Left kidney (tissue), 2 donors: ENCODE data around the gene SNRPD2. TPM values are rescaled to one million over a fixed set of nuclear protein-coding genes. Genes with fewer than 3 reads are reported as not detected.

Source experiments
- DNase-seq: peaks from one replicate; pipeline ENCODE4 v3.0.0-alpha.2; 2013
- polyA plus RNA-seq: library from polyadenylated mRNA; unstranded; fragments of 120-200 nt; gene quantifications from one replicate; pipeline ENCODE4 v1.2.1, GENCODE V29; 2013; ENCODE audit not compliant: insufficient read length

The SNRPD2 gene
- polyA plus RNA-seq, 1 donor = 253 TPM

DNA sequence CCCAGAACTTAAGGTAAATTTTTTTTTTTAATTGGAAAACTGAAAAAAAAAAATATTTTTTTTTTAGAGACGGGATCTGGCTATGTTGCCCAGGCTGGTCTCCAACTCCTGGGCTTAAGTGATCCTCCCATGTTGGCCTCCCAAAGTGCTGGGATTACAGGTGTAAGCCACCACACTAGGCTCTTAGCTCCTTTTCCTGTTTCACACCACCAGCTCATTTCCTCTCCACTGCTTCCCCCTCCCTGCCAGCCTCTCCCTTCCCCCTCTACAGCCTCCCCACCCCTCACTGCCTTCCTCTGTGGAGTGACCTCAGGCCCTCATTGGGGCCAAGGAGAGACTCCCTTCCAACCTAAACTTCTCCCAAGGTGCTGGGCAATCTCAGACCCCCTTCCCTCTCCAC lies 28.0 kb downstream of the SNRPD2 start:
- no peak for DNase-seq

- no peak for DNase-seq
Observed at GRCh38 chr19:45660636-45661035, 31.1 kb downstream of the SNRPD2 start.

GRCh38 chr19:45659096-45659729 lies 32.5 kb downstream of the SNRPD2 start:
- no peak for DNase-seq

DNA sequence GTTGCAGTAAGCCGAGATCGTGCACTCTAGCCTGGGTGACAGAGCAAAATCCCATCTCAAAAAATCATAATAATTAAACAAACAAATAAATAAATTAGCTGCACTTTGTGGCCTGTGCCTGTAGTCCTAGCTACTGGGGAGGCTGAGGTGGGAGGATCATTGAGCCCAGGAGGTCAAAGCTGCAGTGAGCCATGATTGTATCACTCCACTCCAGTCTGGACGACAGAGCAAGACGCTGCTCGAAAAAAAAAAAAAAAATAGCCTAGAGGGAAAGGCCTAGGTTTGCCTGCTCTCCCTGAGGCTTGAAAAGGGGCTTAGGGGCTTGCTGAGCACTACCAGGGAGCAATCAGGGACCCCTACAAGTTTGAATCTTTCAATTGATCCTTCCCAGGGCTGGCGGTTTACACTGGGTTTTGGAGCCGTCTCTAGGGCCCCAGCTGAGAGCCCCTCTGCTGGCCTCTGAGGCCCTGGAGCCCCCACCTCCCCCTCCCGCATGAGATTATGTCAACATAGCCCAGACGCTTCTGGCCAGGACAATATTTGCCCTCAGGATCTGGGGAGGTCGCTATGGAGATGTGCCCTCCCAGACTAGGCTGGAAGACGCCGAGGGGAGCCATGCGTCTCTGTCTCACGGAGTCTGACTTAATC lies 34.1 kb downstream of the SNRPD2 start:
- DNase-seq = no peak

DNA sequence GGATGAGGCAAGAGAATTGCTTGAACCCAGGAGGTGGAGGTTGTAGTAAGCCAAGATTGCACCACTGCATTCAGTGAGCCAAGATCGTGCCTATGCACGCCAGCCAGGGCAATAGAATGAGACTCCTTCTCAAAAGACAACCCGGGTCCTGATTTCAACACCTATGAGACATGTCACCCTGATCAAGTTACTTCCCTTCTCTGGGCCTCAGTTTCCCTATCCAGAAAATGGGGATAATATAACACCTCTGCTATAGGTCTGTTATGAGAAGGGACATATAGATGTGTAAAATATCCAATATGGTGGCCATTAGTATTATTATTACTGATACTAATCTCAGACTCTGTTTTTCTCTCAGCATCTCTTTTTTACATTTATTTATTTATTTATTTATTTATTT lies 36.7 kb downstream of the SNRPD2 start:
- DNase-seq = no peak

- DNase-seq = no peak
Observed at GRCh38 chr19:45653634-45654033, 38.1 kb downstream of the SNRPD2 start.

DNA sequence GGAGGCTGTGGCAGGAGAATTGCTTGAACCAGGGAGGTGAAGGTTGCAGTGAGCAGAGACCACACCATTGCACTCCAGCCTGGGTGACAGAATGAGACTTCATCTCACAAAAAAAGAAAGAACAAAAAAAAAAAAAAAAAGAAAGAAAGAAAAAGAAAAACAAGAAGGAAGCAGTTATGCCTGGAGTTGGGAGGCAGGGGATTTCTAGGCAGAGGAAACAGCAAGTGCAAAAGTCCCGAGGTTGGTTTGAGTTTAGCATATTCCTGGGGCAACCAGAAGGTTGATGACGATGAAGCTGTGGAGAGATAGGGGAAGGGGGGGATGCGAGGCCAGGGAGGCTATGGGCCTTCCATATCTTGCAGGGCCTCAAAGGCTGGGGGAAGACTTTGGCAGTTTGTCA lies 41.0 kb downstream of the SNRPD2 start:
- no peak for DNase-seq

DNA sequence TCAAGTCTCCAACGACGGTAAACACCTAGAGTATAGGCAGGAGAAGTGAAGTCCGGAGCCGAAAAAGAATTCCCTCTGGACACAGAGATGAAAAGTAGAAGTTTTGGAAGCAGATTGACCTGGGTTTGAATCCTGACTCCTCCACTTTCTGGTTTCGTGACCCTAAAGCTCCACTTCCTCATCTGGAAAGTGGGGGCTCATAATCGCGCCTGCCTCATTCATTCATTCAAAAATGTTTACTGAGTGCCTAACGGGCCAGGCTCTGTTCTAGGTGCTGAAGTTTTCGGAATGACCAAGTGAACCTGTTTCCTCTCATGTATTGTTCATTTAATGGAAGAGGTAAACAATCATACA lies 45.4 kb downstream of the SNRPD2 start:
- no peak for DNase-seq

- DNase-seq = peak; percentile 74
Observed at GRCh38 chr19:45645631-45646344, 46.0 kb downstream of the SNRPD2 start.

GRCh38 chr19:45645068-45645630 lies 46.6 kb downstream of the SNRPD2 start:
- no peak for DNase-seq

GRCh38 chr19:45643927-45644771 lies 47.6 kb downstream of the SNRPD2 start:
- DNase-seq = no peak

- peak; percentile 77 for DNase-seq
Observed at GRCh38 chr19:45643024-45643926, 48.5 kb downstream of the SNRPD2 start.

DNA sequence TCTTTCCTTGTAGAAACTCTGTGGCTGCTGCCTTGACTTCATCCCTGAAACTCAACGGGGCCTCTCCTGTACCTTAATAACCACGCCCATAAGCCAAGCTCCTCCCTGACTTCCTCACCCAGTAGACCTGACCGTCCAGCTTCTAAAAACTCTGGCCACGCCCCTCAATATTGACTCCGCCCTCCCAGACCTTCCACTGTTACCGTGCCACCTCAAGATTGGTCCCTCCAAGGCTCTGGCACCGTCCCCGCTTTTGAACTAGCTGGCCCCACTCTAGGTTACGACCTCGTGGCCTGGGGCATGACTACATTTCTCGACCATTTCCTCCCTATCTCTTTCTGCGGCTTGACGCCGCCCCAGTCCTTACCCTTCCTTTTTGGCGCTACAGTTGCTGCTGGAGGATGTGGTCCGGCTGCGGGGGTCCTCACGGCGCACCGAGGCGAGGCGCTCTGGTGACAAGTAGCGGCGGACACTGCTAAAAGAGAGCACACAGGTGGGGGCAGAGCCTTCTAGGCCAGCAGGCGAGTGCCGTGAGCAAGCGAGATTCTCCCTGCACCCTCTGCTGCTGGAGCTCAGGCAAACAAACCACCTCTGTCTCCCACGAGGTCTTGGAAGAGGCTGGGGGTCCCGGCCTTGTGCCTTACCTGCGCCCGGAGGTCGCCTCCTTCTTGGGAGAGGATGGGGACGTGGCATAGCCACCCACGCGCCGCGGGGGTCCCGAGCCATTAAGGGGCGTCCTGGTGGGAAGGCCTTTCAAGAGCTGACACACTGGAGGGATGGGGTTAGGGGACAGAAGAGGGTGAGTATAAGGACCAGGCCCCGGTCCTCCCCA lies 50.3 kb downstream of the SNRPD2 start:
- peak; percentile 82 for DNase-seq

- no peak for DNase-seq
Observed at GRCh38 chr19:45640849-45641273, 50.9 kb downstream of the SNRPD2 start.

GRCh38 chr19:45638930-45639729 lies 52.6 kb downstream of the SNRPD2 start, which contains the start of gene EML2:
Gene EML2 (minus strand): TSS chr19:45639397. CDS start chr19:45639376, 21 bp downstream.
- no peak for DNase-seq

DNA sequence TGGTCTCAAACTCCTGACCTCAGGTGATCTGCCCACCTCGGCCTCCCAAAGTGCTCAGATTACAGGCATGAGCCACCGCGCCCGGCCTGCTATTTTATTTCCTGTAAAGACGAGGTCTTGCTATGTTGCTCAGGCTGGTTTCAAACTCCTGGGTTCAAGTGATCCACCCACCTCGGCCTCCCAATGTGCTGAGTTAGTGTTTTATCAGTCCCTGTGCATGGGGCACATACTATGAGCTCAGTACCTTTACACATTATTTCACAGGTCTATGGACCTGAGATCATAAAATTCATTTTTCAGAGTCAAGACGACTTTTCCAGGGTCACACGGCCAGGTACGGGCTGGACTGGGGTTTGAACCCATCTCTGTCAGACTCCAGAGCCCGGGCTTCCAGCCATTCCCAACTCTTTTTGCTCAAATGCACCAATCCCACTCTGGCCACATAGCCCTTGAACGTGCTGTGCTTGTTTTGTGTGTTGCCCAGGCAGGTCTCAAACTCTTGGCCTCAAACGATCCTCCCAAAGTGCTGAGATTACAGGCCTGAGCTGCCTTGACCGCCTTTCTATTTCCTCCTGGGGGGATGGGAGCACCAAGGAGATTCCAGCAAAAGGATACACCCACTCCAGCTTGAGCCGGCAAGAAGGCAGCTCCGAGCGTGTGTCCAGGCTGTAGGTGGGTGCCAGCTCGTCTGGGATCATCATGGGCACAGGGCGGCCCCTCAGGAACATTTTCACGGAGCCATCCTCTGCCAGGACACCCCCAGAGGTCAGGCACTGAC lies 53.7 kb downstream of the SNRPD2 start:
- no peak for DNase-seq
